ENCODE results near the gene MYO9B.
"Not testable (repeated sequence)": the region's sequence is repeated elsewhere in the genome, so short reads cannot be mapped to it uniquely, and the experiment has no call there.

MYO9B gene

DNA sequence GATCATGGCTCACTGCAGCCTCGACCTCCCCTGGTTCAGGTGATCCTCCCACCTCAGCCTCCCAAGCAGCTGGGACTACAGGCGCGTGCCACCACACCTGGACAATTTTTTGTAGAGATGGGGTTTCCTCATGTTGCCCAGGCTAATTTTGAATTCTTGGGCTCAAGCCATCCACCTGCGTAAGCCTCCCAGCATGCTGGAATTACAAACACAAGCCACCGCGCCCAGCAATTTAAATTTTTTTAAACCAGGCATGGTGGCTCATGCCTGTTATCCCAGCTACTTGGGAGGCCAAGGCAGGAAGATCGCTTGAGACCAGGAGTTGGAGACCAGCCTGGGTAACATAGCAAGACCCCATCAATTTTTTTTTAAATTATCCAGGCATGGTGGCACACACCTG is 79.7 kb downstream of the MYO9B start:
- no peak for DNase-seq

DNA sequence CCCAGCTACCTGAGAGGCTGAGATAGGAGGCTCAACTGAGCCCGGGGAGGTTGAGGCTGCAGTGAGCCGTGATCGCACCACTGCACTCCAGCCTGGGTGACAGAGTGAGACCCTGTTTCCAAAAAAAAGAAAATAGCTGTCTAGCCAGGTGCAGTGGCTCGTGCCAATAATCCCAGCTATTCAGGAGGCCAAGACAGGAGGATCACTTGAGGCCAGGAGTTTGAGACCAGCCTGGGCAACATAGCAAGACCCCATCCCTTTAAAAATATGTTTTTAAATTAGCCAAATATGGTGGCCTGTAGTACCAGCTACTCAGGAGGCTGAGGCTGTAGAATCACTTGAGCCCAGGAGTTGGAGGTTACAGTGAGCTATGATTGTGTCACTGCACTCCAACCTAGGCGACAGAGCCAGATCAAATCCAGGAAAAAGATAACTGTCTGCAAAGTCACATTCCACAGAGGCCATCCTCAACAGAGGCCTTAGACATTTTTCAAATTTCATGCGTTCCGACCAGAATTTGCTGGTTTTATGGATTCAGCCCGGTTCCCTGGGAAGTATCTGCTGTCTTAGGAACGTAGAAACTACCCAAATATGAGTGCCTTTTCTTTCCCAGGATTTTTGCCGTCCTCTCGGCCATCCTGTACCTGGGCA is 80.8 kb downstream of the MYO9B start:
- DNase-seq, result no peak

DNA sequence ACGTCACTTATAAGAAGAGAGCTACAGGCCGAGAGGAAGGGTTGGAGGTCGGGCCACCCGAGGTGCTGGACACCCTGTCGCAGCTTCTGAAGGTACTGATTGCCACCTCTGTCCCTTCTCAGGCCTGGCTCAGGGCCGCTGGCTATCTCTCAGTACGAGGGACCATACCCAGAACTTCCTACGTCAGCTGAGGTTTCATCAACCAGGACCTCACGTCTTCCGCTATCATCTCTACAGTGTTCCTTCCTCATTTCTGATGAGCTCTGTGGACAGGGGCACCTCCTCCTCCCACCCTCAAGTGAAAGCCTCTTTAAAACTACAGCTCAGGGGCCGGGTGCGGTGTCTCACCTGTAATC is 81.3 kb downstream of the MYO9B start:
- DNase-seq, result no peak

DNA sequence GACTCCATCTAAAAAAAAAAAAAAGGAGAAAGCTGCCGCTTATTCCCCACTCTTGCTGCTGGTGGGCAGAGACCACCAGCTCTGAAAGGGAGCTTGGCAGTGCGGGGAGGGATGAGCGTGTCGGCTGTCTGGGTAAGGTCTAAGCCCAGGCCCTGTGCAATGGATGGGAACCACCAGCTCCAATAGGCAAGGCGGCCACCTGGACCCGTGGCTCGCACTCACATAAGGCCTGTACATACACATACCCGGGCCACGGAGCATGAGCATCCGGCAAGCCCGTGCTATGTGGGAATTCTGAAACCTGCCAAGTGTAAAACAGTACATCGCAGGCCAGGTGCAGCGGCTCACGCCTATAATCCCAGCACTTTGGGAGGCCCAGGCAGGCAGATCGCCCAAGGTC is 83.0 kb downstream of the MYO9B start:
- no peak for DNase-seq

DNA sequence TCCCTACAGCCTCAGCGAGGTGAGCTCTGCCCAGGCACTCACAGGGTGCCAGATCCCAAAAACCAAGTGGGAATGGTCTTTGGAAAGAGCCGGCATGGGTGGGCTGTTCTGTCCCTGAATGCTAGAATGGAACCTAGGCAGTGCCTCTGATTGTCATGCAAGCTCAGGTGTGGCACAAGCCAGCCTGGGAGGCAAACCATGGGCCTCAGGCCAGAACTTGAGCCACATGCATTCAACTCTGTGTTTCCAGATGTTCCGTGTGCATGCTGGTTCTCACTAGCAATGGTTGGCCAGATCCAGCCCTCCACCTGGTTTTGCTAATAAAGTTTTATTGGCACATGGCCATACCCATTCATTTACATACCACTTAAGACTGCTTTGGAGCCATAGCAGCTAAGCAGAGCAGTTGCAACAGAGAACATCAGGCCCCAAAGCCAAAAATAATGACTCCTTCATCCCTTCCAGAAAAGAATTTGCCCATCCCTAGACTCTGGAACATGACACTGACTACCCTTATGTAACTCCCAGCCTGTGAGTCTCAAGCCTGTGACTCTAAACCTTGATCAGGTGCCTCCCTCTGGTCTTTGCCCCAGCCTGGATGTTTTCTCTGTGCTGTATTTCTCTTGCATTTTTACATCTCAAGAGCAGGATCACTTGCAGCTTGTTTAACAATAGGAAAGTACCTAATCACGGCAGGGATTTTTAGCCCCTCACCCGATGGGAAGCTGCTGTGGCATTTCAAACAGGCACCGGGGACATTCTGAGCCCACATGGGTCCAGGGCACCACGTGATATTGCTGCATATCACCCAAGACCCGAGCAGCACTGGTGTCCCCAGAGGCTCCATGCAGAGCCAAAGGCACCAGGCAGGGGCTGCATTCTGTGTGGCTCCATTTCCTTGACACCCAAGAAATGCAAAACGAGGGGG is 84.2 kb downstream of the MYO9B start:
- no peak for DNase-seq

DNA sequence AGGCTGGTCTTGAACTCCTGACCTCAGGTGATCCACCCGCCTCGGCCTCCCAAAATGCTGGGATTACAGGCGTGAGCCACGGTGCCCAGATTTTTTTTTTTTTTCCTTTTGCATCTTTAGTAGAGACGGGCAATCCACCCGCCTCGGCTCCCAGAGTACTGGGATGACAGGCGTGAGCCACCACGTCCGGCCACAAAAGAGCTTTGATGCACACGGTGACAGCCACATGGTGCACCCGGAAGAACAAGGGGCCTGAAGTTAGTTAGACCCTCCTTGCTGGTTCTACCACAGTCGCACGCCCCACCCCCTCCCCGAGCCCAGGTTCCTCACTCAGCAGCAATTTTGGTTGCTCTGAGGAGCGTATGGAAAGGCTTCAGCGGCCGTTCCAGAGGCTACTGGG is 85.3 kb downstream of the MYO9B start:
- DNase-seq, result no peak

DNA sequence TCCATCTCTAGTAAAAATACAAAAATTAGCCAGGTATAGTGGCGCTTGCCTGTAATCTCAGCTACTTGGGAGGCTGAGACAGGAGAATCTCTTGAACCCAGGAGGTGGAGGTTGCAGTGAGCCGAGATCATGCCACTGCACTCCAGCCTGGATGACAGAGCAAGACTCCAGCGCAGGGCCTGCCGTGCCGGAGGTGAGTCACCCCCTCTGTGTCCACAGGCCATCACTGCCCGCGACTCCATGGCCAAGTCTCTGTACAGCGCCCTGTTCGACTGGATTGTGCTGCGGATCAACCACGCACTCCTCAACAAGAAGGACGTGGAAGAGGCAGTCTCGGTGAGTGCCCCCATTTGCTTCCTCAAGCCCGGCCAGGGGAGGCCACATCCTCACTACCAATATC is 86.6 kb downstream of the MYO9B start:
- not testable (repeated sequence) for DNase-seq

DNA sequence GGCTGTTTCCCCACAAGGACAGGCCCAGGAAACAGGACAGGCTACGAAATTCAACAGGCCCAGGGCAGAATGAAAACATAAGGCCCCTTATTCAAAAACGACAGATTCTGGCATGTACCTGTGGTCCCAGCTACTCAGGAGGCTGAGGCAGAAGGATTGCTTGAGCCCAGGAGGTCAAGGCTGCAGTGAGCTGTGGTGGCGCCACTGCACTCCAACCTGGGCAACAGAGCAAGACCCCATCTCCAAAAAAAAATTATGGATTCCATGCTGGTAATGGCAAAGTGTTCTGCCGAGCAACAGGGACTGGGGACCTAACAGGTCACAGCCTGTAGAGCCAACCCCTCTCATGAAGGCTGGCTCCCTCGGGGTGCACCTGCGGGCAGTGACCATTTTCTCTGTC is 87.0 kb downstream of the MYO9B start:
- DNase-seq, result no peak

DNA sequence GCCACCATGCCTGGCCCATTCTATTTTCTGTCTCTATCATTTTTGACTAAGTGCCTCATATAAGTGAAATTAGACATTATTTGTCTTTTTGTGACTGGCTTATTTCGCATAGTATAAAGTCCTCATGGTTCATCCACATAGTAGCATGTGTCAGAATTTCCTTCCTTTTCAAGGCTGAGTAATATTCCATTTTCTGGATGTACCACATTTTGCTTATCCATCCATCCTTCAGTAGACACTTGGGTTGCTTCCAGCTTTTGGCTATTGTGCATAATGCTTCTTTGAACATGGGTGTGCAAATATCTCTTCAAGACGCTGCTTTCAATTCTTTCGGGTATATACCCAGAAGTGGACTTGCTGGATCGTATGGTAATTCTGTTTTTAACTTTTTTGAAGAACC is 88.1 kb downstream of the MYO9B start:
- no peak for DNase-seq

DNA sequence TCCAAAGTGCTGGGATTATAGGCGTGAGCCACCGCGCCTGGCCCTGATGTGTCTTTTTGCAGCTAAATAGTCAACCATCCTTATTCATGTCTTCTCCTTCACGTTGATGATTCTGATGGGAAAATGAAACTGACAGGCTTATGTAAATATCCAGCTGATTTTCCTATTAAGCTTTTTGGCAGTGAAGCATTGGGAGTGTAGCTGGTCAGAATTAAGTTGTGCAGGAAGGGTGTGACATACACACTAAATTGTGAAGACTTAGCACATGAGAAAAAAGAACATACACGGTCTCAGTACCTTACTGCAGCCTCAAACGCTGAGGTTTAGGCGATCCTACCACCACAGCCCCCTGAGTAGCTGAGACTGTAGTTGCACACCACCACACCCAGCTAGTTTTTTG is 89.1 kb downstream of the MYO9B start:
- no peak for DNase-seq

DNA sequence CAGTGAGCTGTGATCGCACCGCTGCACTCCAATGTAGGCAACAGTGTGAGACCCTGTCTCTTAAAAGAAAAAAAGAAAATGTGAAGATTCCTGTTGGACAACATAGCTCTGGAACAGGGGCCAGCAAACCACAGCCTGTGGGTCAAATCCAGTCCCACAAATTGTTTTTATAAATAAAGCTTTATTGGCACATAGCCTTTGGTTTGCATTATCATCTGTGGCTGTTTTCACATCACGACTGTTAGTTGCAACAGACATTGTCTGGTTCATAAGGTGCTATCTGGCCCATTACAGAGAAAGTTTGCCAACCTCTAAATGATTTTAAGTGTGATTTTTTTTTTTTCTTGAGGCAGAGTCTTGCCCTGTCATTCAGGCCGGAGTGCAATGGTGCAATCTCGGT is 90.1 kb downstream of the MYO9B start:
- DNase-seq, result no peak

DNA sequence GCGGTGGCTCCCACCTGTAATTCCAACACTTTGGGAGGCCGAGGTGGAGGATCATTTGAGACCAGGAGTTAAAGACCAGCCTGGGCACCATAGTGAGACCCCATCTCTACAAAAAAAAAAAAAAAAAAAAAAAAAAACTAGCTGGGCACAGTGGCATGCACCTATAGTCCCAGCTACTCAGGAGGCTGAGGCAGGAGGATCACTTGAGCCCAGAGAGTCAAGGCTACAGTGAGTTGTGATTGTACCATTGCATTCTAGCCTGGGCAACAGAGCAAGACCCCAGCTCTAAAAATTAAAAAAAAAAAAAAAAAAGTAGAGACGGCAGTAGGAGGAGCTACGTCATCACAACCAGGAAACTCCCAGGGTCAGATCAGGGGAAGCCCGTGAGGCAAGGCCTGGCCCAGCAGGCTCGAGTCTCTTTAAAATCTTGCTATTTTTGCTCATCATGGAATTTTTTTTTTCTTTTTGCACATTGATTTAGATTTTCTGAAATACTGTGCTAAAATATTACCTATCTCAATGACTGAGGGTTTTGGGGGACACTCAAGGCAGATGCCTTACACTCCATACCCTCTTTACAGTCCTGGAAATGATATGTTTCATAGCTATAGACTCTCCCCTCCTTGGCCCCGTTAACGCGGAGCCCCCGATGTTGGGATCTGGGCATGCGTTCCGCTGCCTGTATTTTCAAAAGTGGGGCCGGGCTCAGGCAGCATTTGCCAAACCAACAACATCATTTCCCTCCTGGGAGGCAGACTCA is 95.1 kb downstream of the MYO9B start:
- DNase-seq, result no peak

DNA sequence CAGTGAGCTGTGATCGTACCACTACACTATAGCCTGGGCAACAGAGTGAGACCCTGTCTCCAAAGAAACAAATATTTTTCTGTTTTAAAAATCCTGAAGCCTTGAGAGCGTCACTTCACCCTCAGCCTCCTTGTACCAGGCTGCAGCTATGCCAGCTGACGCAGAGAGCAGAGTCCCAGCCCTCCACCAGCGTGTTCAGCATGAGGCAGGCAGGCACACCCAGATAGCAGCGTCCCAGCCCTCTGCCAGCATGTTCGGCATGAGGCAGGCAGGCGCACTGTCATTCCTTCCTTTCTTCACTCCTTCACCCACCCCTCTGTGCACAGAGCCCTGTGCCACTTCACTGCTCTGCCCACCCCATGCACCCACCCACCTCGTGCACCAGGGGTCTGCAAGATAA is 96.3 kb downstream of the MYO9B start:
- DNase-seq, result no peak

DNA sequence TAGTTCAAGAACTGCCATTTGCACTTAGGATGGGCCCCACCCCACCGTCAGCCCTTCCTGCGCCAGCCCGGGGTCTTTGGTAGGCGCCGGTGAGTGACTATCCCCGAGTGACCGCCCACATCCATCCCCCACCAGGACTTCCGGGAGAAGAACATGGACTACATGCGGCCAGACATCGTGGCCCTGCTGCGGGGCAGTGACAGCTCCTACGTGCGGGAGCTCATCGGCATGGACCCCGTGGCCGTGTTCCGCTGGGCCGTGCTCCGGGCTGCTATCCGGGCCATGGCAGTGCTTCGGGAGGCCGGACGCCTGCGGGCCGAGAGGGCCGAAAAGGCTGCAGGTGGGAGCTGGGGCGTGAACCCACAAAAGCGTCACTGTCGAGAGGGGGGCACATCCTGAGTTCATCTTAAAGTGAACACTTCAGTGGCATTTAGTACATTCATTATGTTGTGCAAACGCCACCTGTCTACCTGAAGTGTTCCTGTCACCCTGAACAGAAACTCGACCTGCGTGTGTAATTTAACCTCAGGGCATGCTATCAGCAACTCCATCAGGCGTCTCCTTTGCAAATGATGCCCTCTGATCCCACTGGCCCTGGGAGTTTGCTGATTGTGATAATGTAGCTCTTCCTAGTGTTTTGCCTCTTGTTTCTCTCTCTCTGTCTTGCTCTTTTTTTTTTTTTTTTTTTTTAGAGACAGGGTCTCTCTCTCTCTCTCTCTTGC is 97.2 kb downstream of the MYO9B start:
- no peak for DNase-seq

DNA sequence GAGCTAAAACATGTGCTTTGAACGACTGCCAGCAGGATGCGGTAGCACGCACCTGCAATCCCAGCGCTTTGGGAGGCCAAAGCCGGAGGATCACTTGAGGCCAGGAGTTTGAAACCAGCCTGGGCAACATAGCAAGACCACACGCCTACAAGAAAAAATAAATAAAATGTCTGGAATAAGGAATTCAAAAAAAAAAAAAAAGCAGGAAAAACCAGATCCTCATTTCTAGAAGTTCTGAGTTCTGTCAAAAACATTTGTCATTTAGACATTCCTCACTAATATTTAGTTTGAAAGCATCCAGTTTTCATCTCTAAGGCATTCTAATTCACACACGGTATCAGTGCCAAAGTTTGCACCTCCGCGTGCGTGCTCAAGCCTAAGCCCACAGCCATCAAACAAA is 102.7 kb downstream of the MYO9B start:
- DNase-seq, result no peak

DNA sequence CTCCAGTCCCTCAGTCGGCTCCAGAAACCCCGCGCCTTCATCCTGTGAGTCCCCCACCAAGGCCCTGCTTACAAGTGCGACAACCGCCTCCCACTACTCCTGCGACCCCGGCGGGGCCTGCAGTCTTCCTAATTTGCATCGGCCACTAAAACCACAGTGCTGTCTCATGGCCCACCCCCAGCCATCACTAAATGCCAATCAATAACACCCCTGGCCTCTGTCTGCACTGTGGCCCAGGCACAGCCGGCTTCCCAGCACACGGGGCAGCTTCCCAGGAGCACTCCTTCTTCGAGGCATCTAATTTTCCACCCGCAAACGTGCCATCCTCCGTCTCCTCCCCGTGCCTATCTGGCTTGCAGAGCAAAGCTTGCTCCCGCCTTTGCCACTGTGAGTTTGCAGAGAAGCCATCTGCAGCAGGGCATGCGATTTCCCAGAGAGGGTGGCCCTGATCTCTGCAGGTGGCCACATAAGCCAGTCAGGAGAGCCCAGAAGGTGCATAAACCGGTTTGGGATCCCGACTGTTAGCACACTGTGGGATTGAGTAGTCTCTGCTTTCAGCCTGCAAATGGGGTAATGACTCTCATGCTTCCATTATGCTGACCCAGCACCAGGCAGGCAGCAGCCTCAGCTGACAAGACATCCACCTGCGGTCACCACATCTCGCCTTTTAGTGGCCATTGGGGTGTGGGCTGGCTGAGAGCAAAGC is 105.6 kb downstream of the MYO9B start:
- no peak for DNase-seq

DNA sequence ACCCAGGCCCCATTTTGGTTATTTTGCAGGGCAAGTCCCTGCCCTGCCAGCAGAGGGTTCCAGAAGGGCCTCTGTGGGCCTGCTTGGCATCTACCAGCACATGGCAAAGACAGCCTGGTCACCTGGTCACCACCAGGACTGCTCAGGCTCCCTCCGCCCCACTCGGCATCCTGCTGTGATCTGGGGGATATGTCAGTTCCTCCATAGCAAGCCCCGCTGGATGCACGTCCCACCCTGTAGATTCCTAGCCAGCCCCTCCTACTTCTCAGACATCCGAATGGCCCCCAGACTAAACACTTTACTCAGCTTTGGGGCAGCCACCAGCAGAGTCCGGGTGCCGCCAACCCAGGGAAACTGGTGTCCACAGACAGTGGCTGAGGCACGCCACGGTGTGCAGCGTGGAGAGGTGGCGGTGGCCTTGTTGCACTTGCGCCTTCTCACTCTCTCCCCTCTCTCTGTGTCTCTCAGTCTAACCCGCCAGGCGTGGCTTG is 107.7 kb downstream of the MYO9B start:
- DNase-seq, result no peak

DNA sequence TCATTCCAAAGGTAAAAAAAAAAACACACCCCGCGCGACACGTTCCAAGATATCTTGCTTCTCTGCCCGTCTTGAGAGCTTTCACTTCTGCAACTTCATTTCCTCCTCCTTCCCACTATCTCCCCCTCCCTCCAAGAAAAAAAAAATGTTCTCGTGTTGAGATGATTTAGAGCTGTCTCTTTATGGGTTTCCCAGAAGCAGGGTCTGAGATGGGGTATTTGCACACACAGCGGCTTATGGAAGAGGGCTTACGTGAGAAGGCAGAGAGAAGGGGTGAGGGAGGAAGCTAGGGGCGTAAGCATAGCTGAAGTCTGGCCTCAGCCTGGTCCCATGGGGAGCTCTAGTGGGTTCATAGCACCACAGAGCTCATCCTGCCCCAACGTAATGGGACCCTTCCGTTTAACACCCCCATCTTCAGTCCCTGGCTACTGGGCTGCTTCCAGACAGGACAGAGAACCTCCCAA is 108.3 kb downstream of the MYO9B start:
- DNase-seq, result no peak

DNA sequence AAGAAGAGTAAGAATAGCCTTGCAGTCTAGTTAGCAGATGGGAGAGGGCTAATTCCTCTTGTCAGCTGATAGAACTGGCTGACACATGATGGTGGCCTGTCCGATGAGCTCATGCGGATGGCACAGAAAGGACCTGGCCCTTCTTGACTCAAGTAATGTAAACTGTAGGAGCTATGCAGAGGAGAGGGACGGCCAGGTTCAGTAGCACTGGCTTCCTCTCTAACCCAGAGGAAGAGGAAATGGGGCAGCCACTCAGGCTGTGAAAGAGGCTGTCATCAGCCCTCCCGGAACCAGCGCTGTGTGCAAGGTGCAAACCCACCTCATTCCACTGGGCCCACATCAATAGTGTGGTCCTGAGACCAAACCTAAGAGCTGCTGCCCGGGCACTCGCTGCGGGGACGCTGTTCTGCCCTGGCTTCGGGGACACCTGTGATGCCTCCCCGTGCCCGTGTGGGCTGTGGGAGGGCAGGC is 108.8 kb downstream of the MYO9B start:
- DNase-seq, result no peak

DNA sequence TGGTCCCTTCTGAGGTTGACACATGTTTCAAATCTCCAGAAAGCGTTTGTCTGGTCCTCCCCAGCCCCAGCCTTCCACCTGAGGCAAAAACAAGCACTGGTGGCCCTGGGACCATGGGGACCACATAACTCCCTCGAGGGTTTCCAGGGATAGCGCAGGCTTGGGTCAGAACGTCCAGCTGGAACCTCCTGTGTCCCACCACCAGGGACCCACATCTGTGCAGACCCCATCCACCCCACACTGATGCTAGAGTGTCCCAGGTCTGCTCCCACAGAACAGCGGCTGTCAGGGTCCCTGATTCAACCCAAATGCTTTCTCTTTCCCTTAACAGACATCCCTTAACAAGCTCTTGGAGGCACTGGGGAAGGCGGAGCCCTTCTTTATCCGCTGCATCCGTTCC is 110.0 kb downstream of the MYO9B start:
- no peak for DNase-seq

DNA sequence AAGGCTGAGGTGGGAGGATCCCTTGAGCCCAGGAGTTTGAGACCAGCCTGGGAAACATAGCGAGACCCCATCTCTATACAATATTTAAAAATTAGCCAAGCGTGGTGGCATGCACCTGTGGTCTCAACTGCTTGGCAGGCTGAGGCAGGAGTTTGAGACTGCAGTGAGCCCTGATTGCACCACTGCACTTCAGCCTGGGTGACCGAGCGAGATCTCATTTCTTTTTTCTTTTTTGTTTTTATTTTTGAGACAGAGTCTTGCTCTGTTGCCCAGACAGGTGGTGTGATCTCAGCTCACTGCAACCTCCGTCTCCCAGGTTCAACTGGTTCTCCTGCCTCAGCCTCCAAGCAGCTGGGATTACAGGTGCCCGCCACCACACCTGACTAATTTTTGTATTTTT is 116.2 kb downstream of the MYO9B start:
- not testable (repeated sequence) for DNase-seq

DNA sequence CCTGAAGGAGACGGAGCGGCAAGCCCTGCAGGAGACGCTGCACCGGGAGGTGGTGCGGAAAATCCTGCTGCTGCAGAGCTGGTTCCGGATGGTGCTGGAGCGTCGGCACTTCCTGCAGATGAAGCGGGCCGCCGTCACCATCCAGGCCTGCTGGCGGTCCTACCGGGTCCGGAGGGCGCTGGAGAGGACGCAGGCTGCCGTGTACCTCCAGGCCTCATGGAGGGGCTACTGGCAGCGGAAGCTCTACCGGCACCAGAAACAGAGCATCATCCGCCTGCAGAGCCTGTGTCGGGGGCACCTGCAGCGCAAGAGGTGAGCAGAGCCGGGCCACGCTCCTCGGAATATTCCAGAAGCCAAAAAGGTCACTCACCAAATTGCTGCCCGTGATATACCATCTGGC is 117.2 kb downstream of the MYO9B start:
- no peak for DNase-seq

All from NCI-H1092 treated with DMSO at 0.1 percent for 48 hours (cell line).